Keratinocyte (primary cell): Measurements from ENCODE around the gene IGF1R. TPM values are rescaled to one million over a fixed set of nuclear protein-coding genes. Genes with fewer than 3 reads are reported as not detected.

Source experiments
- DNase-seq: peaks from one replicate; pipeline ENCODE4 v3.0.0-alpha.2; 2011; ENCODE audit warnings: low read depth, missing footprints, low spot score
- FAIRE-seq: peaks from 2 replicates; lab custom pipeline; 2011; peaks lifted over from hg19 to GRCh38; lab: Jason Lieb, UNC
- H2AFZ ChIP-seq: 2 replicates; pipeline ENCODE4 v1.6.0; 2012; ENCODE audit warnings: low read length, control low read depth, inconsistent platforms; ENCODE audit not compliant: control insufficient read depth
- H3K27ac ChIP-seq: 2 replicates; pipeline ENCODE4 v1.5.1; 2011; ENCODE audit warnings: low read length; ENCODE audit not compliant: control insufficient read depth, insufficient read depth
- H3K27me3 ChIP-seq: 3 replicates; pipeline ENCODE4 v1.6.0; 2011; ENCODE audit warnings: low read length; ENCODE audit not compliant: control insufficient read depth, insufficient read depth; ENCODE audit errors: extremely low read depth
- H3K36me3 ChIP-seq, 2 experiments: 2 replicates in 1 of 2; 3 replicates in 1 of 2; pipeline ENCODE4 v1.5.1; 2011; ENCODE audit warnings: low read length in 2 of 2, mild to moderate bottlenecking in 1 of 2; ENCODE audit not compliant: control insufficient read depth in 2 of 2, insufficient read depth in 2 of 2; ENCODE audit errors: extremely low read depth in 1 of 2
- H3K4me1 ChIP-seq: 3 replicates; pipeline ENCODE4 v1.5.1; 2011; ENCODE audit warnings: low read length; ENCODE audit not compliant: control insufficient read depth, insufficient read depth; ENCODE audit errors: extremely low read depth
- H3K4me2 ChIP-seq: 3 replicates; pipeline ENCODE4 v1.6.0; 2011; ENCODE audit warnings: low read depth, low read length; ENCODE audit not compliant: control insufficient read depth, insufficient read depth; ENCODE audit errors: extremely low read depth
- H3K4me3 ChIP-seq, 3 experiments: fragments of 200-600 bp in 1 of 3; sonication (generic) in 1 of 3; 2 replicates in 2 of 3; 3 replicates in 1 of 3; pipeline ENCODE4 v1.5.1; 2011 to 2016; ENCODE audit warnings: low read length in 3 of 3, mild to moderate bottlenecking in 3 of 3, control low read depth in 2 of 3, inconsistent platforms in 1 of 3, low read depth in 1 of 3, mixed read lengths in 1 of 3, mixed run types in 1 of 3, moderate library complexity in 1 of 3; ENCODE audit not compliant: control insufficient read depth in 2 of 3, insufficient read depth in 2 of 3; ENCODE audit errors: extremely low read depth in 1 of 3
- H3K79me2 ChIP-seq: 2 replicates; pipeline ENCODE4 v1.6.0; 2012; ENCODE audit warnings: low read length; ENCODE audit not compliant: control insufficient read depth, insufficient read depth
- H3K9ac ChIP-seq: 3 replicates; pipeline ENCODE4 v1.6.0; 2011; ENCODE audit warnings: low read length; ENCODE audit not compliant: control insufficient read depth, insufficient read depth; ENCODE audit errors: extremely low read depth
- H3K9me1 ChIP-seq: 3 replicates; pipeline ENCODE4 v1.6.0; 2011; ENCODE audit warnings: low read length; ENCODE audit not compliant: control insufficient read depth, insufficient read depth; ENCODE audit errors: extremely low read depth
- H3K9me3 ChIP-seq: 2 replicates; pipeline ENCODE4 v1.5.1; 2012; ENCODE audit warnings: low read depth, low read length; ENCODE audit not compliant: control insufficient read depth
- H4K20me1 ChIP-seq: 3 replicates; pipeline ENCODE4 v1.6.0; 2011; ENCODE audit warnings: low read length; ENCODE audit not compliant: control insufficient read depth, insufficient read depth; ENCODE audit errors: extremely low read depth
- CTCF ChIP-seq, 3 experiments: IDR thresholded peaks in 1 of 3; conservative IDR thresholded peaks in 1 of 3; optimal IDR thresholded peaks in 1 of 3; 2 replicates in 2 of 3; 3 replicates in 1 of 3; pipeline versions ENCODE3 to v1.5.1; 2011; ENCODE audit warnings: low read length in 3 of 3, mild to moderate bottlenecking in 3 of 3, moderate library complexity in 2 of 3, control low read depth in 1 of 3, inconsistent platforms in 1 of 3; ENCODE audit not compliant: insufficient read depth in 2 of 3; ENCODE audit errors: extremely low read depth in 1 of 3
- EZH2 ChIP-seq: IDR thresholded peaks from one replicate; pipeline ENCODE4 v1.6.1; 2012; ENCODE audit warnings: inconsistent platforms, mild to moderate bottlenecking, low read length, moderate library complexity
- dilution Hi-C: fragments of 300-500 bp; cut with MboI; formaldehyde crosslinking; loops from one replicate; pipeline ENCODE4 v1.7.0; 2020; ENCODE audit warnings: low sequenced_read_pairs; ENCODE audit not compliant: extremely low pct_ligation_motif_present
- polyA plus RNA-seq, 5 experiments: library from polyadenylated mRNA; depleted of rRNA in 3 of 5; stranded (reverse) in 3 of 5; stranded (forward) in 1 of 5; unstranded in 1 of 5; fragments of >200 nt; gene quantifications; 1 replicate in 1 of 5; 2 replicates in 3 of 5; 3 replicates in 1 of 5; pipeline versions ENCODE4 v1.2.1 to v1.2.3, GENCODE V29; 2011 to 2012; ENCODE audit warnings: missing spikeins in 2 of 5, low read depth in 1 of 5, low replicate concordance in 1 of 5

The IGF1R gene
- polyA plus RNA-seq, 1 donor (not counting 4 experiments of a cell fraction or from before 2014, with no cell fraction given) = 14.5 TPM

- no peak overlapping the region for H3K4me3 ChIP-seq
- FAIRE-seq (no peak), DNase-seq (no peak)
- peaks cover 82% of the 10 kb centered on the region for H3K4me1 ChIP-seq
- H3K9me3 ChIP-seq = no peaks in the 10 kb centered on the region
- peak overlapping the region; percentile 91 for H3K4me2 ChIP-seq
- dilution Hi-C loops = no loop called here
- peak overlapping the region; percentile 88 for H3K27ac ChIP-seq
- H3K36me3 ChIP-seq = no peaks in the 10 kb centered on the region
- H3K9ac ChIP-seq = peak overlapping the region; percentile 80
- H3K9me1 ChIP-seq = peaks cover 4% of the 10 kb centered on the region
- H3K79me2 ChIP-seq = peaks cover 86% of the 10 kb centered on the region
- H2AFZ ChIP-seq = no peak overlapping the region
- peaks cover 11% of the 10 kb centered on the region for H4K20me1 ChIP-seq
- no peak for TF ChIP-seq EZH2
- no peak for TF ChIP-seq CTCF (optimal IDR thresholded peaks at IDR 0.05 in 1 of 3, IDR thresholded peaks at IDR 0.05 in 1 of 3, conservative IDR thresholded peaks at IDR 0.05 in 1 of 3; ENCODE audit: extremely low read depth in 1 of 3, insufficient read depth in 2 of 3, low read length in 3 of 3)
- no peaks in the 10 kb centered on the region for H3K27me3 ChIP-seq
Measured at GRCh38 chr15:98855067-98855814, 206.9 kb downstream of the IGF1R start.

- peaks cover 84% of the 10 kb centered on the region for H3K79me2 ChIP-seq
- DNase-seq (no peak), FAIRE-seq (no peak)
- no peak overlapping the region for H3K4me2 ChIP-seq
- TF ChIP-seq CTCF (optimal IDR thresholded peaks at IDR 0.05 in 1 of 3, IDR thresholded peaks at IDR 0.05 in 1 of 3, conservative IDR thresholded peaks at IDR 0.05 in 1 of 3; ENCODE audit: extremely low read depth in 1 of 3, insufficient read depth in 2 of 3, low read length in 3 of 3) = no peak
- TF ChIP-seq EZH2 = no peak
- H3K9ac ChIP-seq = no peak overlapping the region
- H4K20me1 ChIP-seq = peaks cover 6% of the 10 kb centered on the region
- dilution Hi-C loops = no loop called here
- peaks cover 79% of the 10 kb centered on the region for H3K4me1 ChIP-seq
- peaks cover 4% of the 10 kb centered on the region for H3K9me1 ChIP-seq
- H3K4me3 ChIP-seq = no peak overlapping the region
- no peak overlapping the region for H3K27ac ChIP-seq
- no peaks in the 10 kb centered on the region for H3K36me3 ChIP-seq
- no peaks in the 10 kb centered on the region for H3K27me3 ChIP-seq
- H3K9me3 ChIP-seq = no peaks in the 10 kb centered on the region
- no peak overlapping the region for H2AFZ ChIP-seq
Measured at GRCh38 chr15:98855815-98856531, 207.6 kb downstream of the IGF1R start.
